OCI-LY1 (cell line): ENCODE data around the gene KCNJ12.

Experiments used
- CTCF ChIP-seq: fragments of 200-600 bp; sonication (generic), shearing (Covaris generic); IDR thresholded peaks from 2 replicates; pipeline ENCODE4 v1.5.1; 2017; ENCODE audit warnings: mild to moderate bottlenecking, antibody characterized with exemption, low read length, moderate library complexity, mixed read lengths
- EZH2 ChIP-seq: fragments of 200-600 bp; sonication (generic), shearing (Covaris generic); IDR thresholded peaks from 2 replicates; pipeline ENCODE4 v1.8.0; 2017; ENCODE audit warnings: borderline replicate concordance, mixed run types, mild to moderate bottlenecking, antibody characterized with exemption, low read length, moderate library complexity, mixed read lengths

GRCh38 chr17:21373696-21374440 lies 2.3 kb upstream of the KCNJ12 start:
- TF ChIP-seq CTCF (no peak), EZH2 (no peak)
